Esophagus squamous epithelium (tissue), 4 donors: ENCODE measurements around the gene MGAT4B.

ENCODE experiments used
- CTCF ChIP-seq, 6 experiments: fragments of 450-650 bp in 4 of 6; fragments of 200-600 bp in 2 of 6; sonication (generic) in 2 of 6; IDR thresholded peaks; one replicate each; pipeline ENCODE4 v1.5.1; 2016 to 2019; ENCODE audit warnings: antibody characterized with exemption in 6 of 6, mild to moderate bottlenecking in 4 of 6, moderate library complexity in 4 of 6
- POLR2A ChIP-seq, 4 donors: fragments of 450-650 bp; IDR thresholded peaks; one replicate each; pipeline ENCODE4 v1.6.1; 2017; ENCODE audit warnings: antibody characterized with exemption in 4 of 4, mild to moderate bottlenecking in 4 of 4, moderate library complexity in 3 of 4

GRCh38 chr5:179820127-179820482 is 13.4 kb upstream of the MGAT4B start:
- TF ChIP-seq CTCF (IDR thresholded peaks at IDR 0.05) (no peak), POLR2A (IDR thresholded peaks at IDR 0.05) (no peak)
